ENCODE results near the gene PYGO2.

DNA sequence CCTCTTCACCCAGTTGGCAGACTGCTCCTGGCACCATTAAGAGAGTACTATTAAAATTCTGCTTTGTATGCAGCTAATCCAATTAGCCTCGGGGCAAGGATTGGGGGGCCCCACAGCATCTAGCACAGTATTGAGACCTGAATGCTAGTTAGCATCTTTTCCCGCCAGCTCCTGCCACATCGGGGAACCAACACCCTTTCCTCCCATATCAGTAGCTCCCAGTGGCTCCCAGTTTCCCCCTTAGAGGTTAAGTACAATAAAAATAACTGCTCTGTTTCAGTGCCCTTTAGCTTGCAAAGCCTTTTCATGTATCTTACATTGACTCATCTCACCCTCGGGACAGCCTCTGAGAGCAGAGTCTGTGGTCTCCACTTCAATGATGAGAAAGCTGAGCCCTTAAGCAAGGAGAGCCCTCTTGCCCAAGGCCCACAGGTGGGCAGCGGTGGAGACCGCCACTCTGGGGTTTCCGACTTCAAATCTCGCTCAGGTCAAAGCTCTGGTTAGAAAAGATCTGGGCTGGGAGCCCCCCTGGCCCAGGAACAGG lies 20.9 kb downstream of the PYGO2 start:
- TF ChIP-seq, protein P1, sequence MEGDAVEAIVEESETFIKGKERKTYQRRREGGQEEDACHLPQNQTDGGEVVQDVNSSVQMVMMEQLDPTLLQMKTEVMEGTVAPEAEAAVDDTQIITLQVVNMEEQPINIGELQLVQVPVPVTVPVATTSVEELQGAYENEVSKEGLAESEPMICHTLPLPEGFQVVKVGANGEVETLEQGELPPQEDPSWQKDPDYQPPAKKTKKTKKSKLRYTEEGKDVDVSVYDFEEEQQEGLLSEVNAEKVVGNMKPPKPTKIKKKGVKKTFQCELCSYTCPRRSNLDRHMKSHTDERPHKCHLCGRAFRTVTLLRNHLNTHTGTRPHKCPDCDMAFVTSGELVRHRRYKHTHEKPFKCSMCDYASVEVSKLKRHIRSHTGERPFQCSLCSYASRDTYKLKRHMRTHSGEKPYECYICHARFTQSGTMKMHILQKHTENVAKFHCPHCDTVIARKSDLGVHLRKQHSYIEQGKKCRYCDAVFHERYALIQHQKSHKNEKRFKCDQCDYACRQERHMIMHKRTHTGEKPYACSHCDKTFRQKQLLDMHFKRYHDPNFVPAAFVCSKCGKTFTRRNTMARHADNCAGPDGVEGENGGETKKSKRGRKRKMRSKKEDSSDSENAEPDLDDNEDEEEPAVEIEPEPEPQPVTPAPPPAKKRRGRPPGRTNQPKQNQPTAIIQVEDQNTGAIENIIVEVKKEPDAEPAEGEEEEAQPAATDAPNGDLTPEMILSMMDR (IDR thresholded peaks at IDR 0.05), result no peak
- TF ChIP-seq POLR2A (IDR thresholded peaks at IDR 0.05), result no peak

Measured in prostate gland (tissue), 2 donors.